GM19099 (cell line): ENCODE measurements around the gene SH3YL1.

Experiments used
- POLR2A ChIP-seq: IDR thresholded peaks from 3 replicates; pipeline ENCODE4 v1.6.1; 2011; ENCODE audit warnings: low read depth; ENCODE audit not compliant: insufficient read length; ENCODE audit errors: extremely low read depth

The SH3YL1 gene

DNA sequence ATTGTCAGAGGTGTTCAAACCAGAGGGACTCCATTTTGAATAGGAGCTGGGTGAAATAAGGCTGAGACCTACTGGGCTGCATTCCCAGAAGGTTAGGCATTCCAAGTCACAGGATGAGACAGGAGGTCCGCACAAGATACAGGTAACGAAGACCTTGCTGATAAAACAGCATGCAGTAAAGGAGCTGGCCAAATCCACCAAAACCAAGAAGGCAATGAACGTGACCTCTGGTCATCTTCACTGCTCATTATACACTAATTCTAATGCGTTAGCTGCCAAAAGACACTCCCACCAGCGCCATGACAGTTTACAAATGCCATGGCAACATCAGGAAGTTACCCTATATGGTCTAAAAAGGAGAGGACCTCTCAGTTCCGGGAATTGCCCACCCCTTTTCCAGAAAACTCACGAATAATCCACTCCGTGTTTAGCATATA, 10.6 kb downstream of the SH3YL1 start:
- no peak for TF ChIP-seq POLR2A

DNA sequence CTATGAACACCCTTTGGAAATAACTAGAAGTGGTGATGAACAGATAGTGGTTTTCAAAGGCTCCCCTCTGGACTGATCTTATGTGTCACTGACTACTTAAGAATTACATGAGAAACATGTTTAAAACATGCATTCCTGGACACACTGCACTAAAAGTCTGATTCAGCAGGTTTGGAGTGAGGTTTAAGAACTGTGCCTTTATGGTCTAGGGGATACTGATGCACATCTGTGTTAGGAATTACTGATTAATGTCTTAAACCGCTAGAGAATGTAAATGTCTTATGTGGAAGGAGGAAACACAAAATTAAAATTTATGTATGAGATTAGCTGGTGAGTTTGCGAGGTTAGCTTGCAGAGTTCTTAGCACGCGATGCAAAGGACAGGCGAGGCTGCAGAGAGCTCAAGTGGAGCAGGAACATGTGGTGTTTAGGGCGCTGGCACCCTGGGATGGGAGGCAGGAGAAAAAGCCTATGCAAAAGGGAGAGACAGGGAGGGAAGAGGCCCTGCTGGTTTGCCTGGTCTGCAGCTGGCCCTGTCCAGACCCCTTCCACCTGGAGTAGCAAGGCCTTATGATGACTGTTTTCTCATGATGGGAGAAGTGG, 11.7 kb downstream of the SH3YL1 start:
- no peak for TF ChIP-seq POLR2A

DNA sequence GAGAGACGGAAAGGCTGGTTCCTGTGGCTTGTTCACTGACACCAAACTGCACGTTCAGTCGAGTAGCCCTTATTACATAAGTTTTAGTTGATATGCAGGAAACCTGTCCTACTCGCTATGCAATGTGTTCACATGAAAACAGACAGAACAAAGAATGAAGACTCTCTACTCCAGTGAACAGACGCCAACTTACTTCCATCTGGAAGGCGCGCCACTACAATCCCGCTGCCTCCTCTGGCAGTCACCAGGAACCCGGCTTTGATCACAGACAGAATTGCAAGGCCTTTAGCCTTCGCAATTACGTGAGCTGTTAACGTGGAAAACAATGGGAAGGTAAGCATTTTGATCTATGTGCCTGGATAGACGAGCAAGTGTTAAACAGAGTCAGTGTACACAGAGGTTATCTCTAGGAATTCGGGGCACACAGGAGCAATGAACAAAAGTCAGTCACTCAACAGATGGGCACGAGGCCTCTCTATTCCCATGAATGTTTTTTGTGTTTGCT, 14.2 kb downstream of the SH3YL1 start:
- TF ChIP-seq POLR2A: no peak

DNA sequence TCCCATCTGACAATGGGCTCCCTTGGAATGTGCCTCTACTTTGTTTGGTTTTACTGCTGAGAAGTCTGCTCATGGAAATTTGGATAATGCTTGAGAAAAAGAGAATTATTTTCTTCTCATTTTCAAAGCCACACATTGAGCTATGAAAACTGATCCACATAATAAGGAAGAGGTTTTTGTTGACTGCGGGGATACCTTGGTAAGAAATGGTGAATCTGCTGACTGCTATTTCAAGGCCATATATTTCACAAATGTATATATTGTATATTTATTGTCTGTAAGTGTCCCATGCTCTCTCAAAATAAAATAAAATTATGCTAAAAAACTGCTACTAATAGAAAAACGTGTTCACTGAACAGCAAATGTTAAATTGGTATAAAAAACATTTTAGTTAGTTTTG, 15.1 kb downstream of the SH3YL1 start:
- no peak for TF ChIP-seq POLR2A

DNA sequence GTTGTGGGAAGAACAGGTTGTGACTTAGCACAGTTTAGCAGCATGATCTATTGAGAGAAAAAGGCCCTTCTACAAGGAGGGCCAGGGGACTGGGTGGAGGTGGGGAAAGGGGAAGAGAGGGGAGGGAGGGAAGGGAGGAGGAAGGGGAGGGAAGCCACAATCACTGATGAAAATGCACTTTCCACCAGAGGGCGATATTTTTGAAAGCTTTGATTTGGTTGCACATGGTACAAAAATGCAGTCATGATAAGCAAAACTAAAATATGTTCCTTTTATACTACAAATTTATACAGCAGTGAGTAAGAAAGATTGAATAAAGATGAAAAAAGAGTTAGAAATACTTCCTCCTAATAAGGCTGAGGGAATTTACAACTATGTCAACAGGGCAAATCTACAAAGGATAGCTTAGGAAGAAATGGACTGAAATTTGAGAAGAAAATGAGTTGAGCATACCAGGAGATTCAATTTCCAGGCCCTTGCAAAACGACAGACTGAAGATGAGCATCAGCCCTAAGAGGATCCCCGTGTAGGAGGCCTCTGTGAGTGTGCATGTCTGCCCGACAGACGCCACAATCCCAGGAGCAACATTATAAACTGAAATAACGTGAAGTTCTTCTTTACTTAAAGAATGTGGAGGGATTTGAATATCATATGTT, 17.2 kb downstream of the SH3YL1 start:
- no peak for TF ChIP-seq POLR2A

DNA sequence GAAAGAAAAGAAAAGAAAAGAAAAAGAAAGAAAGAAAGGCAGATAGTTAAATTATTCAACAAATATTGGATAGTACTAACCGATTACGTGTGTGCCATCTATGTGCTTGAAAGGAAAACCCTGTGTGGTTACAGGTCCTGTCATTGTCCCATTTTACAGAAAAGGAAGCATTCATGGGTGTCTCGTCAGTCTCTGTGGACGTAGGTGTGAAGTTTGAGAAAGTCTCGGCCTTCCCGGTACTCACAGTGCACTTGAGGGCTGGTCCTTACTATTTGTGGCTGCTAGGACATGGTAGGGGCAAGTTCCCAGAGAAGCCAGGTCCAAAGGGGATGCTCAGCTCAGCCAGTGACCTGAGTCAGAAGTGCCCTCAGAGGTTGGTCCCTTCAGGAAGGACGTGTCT, 19.3 kb downstream of the SH3YL1 start:
- no peak for TF ChIP-seq POLR2A

DNA sequence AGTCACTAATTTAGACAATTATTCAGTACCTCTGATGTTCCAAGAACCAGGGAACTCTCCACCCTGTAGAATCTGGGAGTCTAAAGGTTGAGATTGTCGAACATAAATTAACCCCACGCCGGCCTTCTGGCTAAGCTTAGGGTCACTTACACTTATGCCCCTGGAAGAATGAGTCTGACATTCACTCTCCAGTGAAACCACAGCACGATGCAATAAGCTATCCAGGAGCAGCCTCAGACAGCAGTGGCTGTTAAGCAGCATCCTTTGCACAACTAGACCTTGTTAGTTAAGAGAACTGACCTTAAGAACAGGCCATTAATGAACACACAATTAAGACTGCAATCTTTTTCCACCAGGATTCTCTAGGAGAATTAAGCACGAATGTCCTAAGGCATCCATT, 25.0 kb downstream of the SH3YL1 start:
- TF ChIP-seq POLR2A: no peak

DNA sequence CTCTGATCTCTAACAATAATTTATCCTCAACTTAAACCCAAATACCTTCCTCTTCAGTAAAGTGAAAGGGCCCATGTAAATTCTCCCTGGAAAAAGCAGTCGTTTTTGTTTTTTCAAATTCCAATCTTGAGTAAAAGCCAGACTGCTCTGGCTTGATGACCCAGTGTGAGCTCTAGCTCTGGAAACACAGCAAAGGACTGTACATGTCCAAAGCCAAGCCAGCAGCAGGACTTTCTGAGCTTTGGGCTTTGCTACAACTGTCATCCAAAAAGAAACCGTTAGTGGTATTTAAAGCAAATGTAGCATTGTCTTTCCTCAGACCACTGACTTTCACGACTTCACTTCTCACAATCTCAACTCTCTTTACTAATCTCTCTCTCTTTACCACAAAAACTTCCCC, 25.4 kb downstream of the SH3YL1 start:
- no peak for TF ChIP-seq POLR2A

DNA sequence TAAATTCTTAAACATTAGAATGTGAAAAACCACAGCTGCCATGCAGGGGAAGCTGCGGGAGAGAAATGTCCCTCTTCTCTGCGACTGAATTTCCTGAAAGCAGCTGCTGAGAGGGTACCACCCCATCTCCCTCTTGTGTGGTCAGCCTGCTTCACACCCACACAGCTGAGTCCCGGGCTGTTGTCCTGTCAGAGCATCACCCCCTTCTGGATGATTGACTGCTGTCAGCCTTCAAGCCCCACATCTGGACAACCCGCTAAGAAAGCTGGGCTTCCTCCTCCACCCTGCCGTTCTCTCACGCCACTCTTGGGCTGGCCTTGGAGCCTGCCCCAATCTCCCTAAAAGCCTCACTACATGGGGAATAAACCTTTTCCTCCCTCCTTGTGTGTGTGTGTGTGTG, 26.0 kb downstream of the SH3YL1 start:
- no peak for TF ChIP-seq POLR2A

DNA sequence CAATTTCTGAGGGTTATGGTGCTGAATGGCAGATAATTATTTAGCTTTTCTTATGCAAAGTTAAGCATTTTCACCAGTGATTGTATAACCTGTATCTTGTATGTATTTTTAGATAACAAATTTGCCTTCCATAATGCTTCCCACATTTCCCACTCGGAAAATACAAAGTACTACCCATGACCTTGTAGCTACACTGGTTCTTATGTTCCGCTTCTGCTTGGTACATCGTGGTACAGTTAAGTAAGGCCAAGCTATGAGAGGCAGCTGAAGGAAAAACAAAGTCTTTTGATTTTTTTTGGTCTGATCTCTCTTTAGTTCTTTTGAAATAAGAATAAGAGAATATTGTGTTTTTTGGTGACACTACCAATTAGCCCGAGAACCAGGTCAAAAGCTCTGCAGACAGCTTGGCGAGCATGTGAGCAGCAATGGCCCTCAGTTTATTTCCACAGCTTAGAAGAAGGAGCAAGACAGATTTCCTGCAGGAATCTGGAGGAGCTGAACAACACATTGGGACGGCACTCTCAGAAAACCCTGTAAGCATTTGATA, 26.8 kb downstream of the SH3YL1 start:
- no peak for TF ChIP-seq POLR2A

DNA sequence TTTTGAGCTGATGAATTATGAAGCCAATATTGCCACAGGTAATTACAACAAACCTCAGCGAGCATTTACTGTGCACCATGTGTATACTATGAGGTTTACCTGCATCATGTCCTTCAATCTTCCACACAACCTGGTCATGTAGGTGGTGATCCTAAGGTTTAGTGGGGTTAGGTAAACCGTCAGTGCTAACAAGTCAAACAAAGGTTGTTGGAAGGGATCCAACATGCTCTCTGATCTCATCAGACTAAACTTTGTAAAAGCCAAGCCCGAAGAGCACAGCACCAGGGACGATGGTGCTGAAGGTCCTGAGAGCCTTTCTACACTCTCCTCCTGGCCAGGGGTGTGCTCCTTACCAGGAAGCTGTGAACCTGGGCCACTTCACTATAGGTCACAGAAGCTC, 29.4 kb downstream of the SH3YL1 start:
- no peak for TF ChIP-seq POLR2A

DNA sequence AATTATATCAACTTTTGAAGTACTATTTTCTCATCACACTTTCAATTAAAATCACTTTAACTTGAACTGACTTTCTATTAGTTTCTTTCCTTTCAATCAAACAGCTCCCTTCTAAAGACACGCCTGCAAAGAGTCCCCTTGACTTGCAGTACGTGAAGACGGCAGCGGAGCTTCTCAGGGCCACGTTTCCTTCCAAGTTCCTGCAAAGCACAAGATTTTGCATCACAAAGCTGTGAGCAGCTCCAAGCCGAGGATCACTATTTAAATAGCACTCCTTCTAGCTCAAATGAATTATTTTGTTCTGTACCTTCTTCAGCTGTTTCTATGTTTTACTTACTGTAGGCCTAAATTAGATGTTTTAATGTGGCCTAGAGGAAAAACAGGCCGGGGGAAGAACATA, 30.8 kb downstream of the SH3YL1 start:
- no peak for TF ChIP-seq POLR2A

DNA sequence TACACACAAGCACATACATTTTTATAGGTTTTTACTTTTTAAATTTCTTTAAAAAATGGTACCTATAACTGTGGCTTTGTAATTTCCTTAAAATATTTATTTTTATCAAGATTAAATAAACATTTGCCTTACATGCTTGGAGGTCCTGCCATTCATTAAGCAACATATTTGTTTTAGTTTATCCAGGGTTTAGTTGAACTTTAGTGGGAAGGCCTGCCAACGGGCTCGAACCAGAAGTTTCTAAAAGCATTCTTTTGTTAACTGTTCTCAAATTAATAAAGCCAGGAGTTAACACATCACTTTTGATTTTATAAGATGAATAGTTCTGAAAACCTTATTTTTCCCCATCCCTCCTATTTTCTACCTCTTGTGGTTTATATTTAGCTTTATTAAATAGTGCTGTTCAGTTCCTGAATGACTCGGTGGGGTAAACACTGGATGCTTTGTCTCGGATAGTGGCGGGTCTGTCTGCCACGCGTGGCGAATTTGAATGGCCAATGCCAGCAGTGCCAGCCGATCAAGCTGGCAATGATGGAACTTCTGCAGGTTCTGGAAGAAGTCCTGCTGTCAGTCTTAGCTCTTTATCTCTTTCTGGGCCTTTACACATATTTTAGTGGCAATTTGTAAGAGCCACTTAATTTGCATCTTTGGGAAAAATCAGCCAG, 32.2 kb downstream of the SH3YL1 start:
- TF ChIP-seq POLR2A: no peak

DNA sequence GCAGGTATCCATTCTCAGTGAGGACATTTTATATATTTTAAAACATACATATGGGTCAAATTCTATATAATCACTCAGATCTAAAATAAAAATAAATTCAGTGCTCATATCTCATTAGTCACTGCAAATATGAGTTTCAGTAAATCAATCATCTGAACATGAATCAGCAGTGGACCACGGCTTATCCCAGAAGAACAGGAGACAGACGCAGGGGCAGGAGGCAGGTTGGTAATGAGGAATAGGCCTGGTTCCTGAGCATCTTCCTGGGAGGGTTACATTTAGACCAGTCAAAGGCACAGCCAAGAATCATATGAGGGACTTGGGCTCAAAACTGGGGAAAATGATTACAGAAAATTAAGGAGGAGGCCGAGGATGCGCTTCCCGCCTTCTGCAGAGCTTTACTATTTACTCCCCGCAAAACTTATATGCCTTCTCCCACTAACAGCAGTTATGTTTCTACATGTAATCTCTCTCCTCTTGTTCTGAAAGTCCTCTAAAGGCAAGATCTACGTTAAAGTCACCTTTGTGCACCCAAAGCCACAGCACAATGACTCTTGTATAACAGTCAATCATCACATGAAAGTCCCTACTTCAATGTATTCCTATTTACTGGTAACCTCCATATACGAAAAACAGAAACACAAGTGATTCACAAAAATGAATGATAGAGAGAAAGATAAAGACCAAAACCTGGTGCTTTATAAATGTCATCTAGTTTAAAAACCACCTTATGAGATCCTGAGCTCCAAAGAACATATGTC, 35.1 kb downstream of the SH3YL1 start:
- no peak for TF ChIP-seq POLR2A

DNA sequence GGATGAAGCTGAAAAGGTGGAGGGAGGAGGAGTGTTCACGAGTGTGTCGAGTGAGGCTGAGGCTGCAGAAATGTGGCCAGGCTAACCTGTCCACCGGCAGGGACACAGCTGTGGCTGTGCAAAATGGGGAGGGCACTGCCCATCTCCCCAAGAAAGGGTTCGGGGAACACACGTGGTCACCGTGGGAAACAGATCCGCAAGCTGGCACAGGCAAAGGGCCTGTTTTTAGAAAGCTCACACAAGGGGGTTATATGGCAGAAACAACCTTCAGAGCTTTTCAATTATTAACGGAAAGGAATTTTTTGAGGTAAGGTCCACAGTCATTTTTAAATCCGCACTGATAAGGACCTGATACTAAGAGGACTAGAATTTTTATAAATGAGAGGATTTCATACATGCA, 35.7 kb downstream of the SH3YL1 start:
- no peak for TF ChIP-seq POLR2A
